Adipose tissue (tissue), 3 donors: ENCODE measurements around the gene PTP4A2. TPM values are rescaled to one million over a fixed set of nuclear protein-coding genes. Genes with fewer than 3 reads are reported as not detected.

ENCODE experiments used
- H3K27ac ChIP-seq: one replicate; pipeline ENCODE4 v1.5.1; 2013; ENCODE audit warnings: low read depth, low read length
- WGBS, 3 donors: extraction: QIAGEN DNeasy Blood & Tissue Kit; methylation state at CpG; one replicate each; pipeline ENCODE4 v1.1.7; 2013; 5-methylcytosine and 5-hydroxymethylcytosine counted together
- polyA plus RNA-seq, 3 donors: library from polyadenylated mRNA; stranded (reverse); fragments of 200-250 nt; gene quantifications; one replicate each; pipeline ENCODE4 v1.2.3, GENCODE V29; 2013
- donor health status: healthy with polysubstance abuse.
- donor health status: Bipolar disorder and iron deficiency.
- donor health status: healthy.

PTP4A2 gene
- polyA plus RNA-seq, result 100 to 1,000 TPM in 2 of 3 donors, 10 to 100 TPM in 1; 42.8 to 282 (median 149) TPM

DNA sequence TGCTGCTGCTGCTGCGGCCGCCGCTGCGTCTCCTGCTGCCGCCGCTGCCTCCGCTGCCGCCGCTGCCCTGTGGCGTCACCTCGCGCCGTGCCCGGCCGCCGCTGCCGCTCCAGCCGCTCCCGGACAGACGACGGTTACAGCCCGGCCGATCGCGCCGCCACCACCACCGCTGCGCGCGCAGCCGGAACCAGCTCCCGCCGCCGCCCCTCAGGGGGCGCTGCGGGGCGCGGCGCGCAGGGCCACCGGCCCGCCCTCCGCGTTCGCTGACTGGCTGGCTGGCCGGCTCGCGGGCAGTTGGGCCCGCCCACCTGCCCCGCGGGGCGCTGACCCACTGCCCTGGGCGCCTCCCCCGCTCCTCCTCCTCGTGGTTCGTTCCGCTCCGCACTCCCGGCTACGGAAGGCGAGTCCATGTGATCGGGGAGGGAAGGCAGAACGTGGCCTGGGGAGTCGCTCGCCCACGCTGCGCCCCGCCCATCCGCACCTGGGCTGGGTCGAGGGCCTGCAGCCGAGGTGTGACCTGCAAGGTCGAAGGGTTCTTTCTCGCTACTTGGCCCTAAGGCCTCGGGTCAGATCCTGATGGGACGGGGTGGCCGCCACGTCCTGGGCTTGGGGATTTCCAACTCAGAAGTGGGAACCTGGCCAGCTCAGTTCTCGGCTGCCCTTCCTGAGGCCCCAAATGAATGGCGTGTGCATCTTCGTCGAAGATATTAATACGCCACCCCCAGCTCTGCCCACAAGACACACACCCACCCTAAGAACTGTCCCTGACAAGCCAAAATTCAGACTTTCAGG, at the start of gene PTP4A2:
Gene PTP4A2 (minus strand): TSS at position 185 of the 792 bp plus-strand sequence. CDS start 19,303 bp downstream, outside the sequence.
- peak within 1 kb of the TSS; percentile 91 for H3K27ac ChIP-seq
- 1% methylated on average over 56 to 80 of the region's 82 CpGs for WGBS, 3 donors

DNA sequence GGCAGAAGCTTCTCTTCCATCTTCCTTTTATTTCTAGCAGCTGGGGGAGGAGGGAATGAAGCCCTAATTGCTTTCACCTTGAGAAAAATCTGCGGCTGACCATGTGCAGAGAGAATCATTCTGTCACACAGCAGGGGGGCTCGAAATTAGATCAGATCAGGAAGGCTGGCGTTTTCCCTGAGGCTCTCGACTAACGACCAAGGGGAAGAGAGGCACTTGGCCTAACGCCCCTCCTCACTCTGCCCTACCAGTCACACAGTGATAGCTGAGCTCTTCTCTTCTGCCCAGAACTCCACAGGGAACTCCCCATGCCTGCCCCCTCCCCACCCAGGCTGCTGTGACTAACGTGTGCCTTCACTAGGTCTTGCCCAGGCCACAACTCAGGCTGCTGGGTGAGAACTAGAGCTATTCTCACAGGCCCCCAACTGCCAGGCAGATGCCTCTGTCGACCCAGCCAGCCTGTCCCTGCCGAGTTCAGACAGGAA, 49.0 kb upstream of the PTP4A2 start:
- 49 to 85% (median 80%) methylated on average over 9 of the region's 9 CpGs for whole genome bisulfite sequencing, 3 donors
- no peak overlapping the region for H3K27ac ChIP-seq

DNA sequence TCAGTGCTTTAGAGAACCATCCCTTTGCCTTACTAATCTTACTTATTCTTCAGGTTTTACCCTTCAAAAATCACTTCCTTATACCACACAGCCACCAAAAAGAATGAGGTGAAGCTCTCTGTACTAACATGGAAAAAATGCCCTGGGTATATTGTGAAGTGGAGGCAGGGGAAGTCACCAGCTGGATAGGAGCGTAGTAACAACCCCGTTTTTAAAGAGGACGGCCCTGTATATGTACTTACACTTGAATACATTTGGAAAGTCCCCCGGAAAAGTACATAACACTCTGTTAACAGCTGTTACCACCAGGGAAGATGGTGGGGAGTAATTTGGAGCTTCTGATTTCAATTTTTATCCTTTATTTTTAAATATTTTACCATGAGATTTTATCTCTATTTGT, 47.3 kb upstream of the PTP4A2 start:
- WGBS, 3 donors, result 25 to 41% (median 33%) methylated on average over 4 of the region's 4 CpGs
- no peak overlapping the region for H3K27ac ChIP-seq

DNA sequence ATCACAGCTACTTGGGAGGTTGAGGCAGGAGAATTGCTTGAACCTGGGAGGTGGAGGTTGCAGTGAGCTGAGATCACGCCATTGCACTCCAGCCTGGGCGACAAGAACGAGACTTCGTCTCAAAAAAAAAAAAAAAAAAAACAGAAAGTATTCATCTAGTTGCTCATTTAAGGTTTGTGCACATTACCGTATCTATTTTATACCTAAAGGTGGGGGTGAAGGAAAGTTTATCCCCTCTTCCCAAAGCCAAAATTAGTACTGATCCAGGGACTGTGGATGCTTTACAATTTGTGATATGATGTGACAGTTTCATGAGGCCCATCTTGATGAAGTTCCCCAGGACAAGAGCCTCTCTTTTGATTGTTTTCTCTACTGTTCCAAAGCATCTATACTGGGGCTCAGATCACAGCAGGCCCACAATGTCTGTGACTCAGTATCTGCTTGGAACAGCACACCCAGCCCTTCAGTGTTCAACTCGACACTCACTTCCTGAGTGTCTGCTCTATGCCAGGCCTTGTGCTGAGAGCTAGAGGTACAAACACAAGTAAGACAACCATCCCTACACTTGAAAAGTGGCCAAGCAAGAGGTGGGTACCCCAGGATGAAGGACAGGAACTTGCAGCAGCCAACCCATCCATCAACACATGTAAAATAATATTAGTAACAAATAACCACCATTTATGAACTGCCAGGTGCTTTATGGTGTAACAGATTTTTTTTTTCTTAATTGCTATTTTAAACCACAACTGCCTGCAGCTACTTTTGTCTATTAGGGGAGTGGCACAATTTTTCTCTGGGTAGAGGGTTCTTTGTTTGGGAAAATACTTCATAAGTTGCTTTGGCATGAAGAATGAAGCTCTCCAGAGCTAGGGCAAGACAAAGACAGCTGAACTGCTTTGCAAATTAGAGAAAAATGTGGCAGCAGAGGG, 46.5 kb upstream of the PTP4A2 start:
- H3K27ac ChIP-seq, result no peak overlapping the region
- 78 to 88% (median 84%) methylated on average over 3 to 6 of the region's 6 CpGs for WGBS, 3 donors

DNA sequence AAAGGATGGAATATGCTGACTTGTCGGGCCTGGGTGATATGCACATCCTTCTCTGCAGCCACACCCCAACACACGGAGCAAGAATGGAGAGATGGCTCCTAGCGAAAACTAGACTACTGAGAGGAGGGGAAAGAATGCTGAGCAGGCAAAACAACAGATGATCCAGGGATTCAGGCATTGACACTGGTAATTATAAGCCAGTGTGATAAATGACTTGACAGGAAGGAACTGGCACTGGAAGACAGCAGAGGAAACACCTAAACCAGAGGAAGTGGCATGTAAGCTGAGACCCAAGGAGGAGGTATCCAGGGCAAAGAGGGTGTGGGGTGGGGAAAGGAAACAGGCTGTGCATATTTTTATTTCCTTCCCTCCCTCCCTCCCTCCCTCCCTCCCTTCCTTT, 43.8 kb upstream of the PTP4A2 start:
- H3K27ac ChIP-seq, result no peak overlapping the region
- 25 to 60% (median 32%) methylated on average over 3 of the region's 3 CpGs for WGBS, 3 donors

DNA sequence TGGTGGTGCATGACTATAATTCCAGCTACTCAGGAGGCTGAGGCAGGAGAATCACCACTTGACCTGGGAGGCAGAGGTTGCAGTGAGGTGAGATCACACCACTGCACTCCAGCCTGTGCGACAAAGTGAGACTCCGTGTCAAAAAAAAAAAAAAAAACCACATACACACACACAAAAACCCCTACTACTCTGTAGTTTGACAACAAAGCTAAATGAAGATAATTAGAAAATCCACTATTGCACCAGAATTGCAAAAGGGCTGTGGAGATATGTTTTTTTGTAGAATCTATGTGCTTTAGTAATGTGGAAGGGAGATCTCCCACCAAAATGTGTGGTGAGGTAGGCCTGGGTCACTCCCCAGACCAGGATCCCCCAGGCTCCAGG, 43.3 kb upstream of the PTP4A2 start:
- H3K27ac ChIP-seq, result no peak overlapping the region
- WGBS, 3 donors, result 38 to 88% (median 73%) methylated on average over 2 of the region's 2 CpGs

DNA sequence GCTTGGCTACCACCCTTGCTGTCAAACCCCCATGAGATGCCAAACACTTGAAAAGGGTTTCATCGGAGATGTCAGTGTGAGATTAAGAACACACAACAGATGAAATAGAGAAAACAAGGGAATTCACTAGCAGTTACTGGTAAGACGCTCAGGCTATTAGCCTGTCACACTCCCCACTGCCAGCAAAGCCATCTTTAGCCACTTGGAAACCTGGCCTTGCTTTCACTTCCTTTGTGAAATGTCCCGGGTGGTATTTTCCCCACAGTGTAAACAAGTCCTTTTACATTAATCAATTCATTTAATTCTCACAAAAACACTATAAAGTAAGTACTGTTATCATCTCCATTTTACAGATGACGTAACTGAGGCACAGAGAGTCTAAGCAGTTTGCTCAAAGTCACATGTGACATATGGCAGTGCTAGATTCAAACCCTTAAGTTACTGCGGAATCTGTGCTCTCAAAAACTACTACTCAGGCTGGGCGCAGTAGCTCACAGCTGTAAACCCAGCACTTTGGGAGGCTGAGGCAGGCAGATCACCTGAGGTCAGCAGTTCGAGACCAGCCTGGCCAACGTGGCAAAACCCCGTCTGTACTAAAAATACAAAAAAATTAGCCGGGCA, 42.8 kb upstream of the PTP4A2 start:
- 75 to 83% (median 82%) methylated on average over 10 of the region's 10 CpGs for WGBS, 3 donors
- no peak overlapping the region for H3K27ac ChIP-seq

DNA sequence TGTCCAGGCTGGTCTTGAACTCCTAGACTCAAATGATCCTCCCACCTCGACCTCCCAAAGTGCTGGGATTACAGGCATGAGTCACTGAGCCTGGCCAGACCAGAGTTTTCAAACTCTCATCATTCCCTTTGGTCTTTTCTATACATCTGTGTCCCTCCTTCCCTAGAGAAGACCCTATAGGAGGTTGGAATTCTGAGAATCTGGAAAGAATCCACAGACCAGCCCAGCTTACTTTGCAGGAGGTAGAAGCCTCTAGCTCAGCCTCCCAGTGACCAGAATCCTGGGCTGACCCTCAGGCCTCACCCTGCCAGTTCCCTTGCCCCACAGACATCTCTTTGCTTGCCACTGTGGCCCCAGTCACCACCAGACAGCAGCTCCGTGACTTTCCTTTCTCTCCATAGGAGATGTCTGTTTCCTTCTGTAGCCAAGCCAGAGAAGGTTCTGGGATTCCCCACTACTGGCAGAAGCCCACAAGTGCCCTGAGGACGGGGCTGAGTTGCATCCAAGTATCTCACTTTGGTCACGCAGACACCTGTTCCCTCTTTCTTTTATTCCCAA, 40.8 kb upstream of the PTP4A2 start:
- 75 to 86% (median 82%) methylated on average over 4 of the region's 4 CpGs for WGBS, 3 donors
- H3K27ac ChIP-seq, result no peak overlapping the region

DNA sequence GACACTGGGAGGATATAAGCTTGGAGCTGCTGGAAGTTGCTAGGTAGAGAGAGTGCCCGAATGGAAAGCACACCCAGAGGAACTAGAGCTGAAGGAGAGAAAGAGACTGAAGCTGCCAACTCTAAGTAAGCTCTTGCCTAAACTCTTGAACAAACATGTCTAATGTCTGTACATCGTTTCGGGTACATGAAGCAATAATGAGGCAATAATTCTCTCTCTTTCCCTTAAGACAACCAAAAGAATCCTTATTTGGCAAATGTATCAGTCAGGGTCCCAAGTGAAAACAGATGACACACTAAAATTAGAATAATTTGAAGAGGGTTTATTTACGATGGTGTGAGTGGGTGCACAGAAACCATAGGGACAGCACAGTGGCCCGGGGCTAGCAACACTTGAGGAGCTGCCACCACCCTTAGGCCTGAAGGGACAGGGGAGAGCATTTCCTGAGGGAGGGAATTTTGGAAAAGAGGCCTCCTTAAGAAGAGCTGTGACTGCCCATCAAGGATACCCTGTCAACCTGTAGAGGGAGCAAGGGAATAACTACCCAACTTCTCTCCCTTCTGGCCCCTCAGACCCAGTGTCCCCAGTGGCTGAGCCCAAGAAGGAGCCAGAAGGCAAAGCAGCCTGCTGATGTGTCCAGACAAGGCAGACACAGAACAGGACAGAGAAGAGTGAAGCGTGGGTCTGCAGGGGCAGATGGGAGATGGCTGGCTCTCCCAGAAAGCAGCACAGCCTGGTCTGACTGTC, 39.4 kb upstream of the PTP4A2 start:
- H3K27ac ChIP-seq, result no peak overlapping the region
- WGBS, 3 donors, result 45 to 64% (median 48%) methylated on average over 6 of the region's 6 CpGs

DNA sequence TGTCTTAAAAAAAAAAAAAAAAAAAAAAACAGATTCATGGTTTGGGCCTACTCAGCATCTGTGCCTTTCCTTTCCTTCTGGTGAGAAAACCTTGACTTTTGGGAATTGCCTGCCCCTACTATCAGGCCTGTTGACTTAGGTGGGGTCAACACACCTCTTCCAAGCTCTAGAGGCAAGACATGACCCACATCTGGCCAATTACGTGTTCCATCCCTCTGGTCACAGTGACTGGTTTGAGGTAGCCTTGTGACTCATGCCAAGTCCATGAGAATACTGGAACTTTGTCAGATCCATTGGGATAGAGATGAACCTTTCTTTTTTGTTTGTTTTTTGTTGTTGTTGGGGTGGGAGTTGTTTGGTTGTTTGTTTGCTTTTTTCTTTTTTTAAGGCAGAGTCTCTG, 38.2 kb upstream of the PTP4A2 start:
- no peak overlapping the region for H3K27ac ChIP-seq
- 92 to 100% (median 97%) methylated on average over 1 of the region's 1 CpG for WGBS, 3 donors

DNA sequence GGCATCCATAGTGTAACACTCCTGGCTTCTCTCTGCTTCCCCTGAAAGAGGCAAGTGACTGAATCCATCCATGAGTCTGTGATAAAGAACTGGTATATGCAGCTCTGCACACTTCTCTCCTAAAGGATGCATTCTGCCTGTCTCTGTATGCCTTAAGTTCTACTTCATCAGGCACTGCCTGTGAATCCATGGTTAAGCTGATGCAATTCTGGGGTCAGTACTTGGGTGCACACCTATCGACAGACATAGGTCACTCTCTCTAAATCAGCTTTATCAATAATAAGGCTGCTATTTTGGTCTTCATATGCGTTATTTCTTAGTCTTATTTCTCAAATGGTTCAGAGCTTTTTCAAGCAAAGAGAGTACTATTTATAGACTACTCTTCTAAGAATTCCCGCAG, 32.7 kb upstream of the PTP4A2 start:
- WGBS, 3 donors, result 78 to 84% (median 81%) methylated on average over 3 of the region's 3 CpGs
- no peak overlapping the region for H3K27ac ChIP-seq

DNA sequence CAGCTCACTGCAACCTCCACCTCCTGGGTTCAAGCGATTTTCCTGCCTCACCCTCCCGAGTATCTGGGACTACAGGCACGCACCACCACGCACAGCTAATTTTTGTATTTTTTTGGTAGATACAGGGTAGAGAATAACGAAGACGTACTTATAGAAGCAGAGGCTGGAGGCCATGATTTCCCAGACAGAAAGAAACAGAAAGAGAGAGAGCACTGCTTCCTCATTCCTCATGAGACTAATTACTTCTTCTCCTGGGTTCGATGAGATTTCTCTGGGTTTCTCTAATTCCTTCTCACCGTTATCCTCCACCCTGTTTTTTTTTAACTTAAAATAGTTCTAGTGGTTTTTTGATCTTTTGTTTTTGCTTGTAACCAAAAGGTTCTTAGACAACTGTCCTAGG, 23.4 kb upstream of the PTP4A2 start:
- H3K27ac ChIP-seq, result no peak overlapping the region
- WGBS, 3 donors, result 69 to 75% (median 71%) methylated on average over 8 of the region's 8 CpGs

DNA sequence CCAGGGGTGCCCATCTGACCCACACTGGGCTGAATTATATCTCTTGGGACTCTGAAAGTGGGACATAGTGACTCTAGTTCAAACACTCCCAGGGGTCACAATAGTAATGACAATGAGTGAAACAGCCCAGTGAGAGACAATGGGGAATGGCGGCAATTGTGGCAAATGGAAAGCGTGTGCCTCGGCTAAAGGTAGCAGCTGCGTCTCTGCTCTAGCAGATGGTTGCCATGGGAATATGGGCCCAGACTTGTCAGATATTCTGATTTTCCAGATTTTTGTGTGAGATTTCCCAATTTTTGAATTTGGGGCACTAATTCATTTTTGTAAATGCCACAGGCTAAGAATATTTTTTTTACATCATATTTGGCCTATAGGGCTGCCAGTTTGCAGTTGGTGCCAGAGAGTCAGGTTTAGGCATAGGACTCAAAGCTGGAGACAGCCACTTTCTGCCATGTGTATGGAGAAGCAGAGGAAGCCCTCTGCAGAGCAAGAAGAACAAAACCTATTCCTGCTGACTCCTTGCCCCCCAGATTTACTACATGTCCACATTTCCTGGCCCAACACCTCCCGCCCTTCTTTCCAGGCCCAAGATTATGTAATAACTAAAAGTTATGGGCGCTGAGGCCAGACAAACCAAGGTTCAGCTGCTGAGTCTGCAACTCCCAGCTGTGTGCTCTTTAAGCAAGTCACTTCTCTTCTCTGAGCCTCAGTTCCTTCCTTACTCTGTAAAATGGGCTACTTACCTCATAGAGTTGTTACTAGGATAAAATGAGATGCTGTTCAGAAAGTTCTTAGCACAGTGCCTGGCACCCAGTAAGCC, 21.6 kb upstream of the PTP4A2 start:
- WGBS, 3 donors, result 69 to 94% (median 81%) methylated on average over 6 of the region's 6 CpGs
- H3K27ac ChIP-seq, result no peak overlapping the region

DNA sequence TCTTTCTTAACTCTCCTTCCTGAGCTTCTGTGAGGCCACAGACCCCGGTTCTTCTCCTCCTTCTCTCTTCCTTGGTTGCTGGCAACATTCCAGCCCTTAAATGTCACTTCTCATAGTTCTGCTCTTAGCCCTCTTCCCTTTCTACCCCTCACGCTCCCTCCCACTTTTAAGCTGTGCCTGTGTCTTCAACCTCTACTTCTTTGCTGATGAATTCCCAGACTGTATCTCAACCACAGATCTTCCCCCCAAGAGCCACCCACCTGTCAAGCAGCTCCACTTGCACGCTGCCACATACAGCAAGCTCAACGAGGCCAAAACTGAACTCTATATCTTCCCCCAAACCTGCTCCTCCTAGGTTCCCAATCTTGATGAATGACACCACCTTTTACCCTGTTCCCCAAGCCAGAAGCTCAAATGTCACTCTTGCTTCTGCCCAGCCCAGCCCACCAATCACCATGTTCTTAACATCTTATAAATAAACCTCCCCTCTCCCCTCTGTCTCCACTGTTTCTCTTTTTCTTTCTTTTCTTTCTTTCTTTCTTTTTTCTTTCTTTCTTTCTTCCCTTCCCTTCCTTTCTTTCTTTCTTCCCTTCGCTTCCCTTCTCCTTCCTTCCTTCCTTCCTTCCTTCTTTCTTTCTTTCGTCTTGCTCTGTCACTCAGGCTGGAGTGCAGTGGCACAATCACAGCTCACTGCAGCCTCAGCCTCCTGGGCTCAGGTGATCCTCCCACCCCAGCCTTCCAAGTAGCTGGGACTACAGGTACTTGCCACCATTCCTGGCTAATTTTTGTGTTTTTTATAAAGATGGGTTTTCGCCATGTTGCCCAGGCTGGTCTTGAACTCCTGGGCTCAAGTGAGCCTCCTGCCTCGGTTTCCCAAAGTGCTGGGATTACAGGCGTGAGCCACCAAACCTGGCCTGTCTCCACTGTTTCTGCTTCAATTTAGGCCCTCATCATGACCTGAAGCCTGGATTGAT, 19.8 kb upstream of the PTP4A2 start:
- H3K27ac ChIP-seq, result no peak overlapping the region
- 59 to 80% (median 66%) methylated on average over 9 of the region's 9 CpGs for WGBS, 3 donors

DNA sequence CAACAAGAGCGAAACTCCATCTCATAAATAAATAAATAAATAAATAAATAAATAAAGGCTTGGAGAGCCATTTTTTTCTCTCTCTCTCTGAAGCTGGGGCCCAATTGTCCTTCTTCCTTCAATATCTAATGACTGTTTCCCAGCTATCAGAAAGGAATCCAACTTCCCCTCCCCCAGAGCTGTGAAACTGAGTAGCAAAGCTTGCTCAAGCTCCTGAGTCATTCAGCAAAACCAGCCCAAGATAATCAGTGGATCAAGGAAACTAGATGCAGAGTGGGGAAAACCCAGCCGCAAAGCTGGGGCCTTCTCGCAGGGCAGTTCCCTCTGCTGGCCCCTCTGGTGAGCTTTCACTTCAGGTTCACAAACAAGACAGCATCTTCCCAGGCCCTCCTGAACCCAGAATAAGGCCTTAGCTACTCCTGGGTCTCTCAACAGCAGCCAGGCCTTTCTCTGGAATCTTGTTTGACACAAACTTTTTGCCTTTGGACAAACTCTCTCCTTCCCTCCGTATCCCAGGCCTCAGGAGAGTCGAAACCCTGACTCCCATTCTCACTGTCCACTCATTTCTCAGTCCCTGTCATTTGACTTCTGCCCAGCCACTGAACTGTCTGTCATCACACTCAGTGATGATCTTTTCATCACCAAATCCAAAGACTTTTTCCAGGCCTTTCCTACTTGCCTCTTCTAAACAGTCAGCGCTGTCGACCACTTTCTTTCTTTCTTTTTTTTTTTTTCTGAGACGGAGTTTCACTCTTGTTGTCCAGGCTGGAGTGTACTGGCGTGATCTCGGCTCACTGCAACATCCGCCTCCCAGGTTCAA, 18.0 kb upstream of the PTP4A2 start:
- WGBS, 3 donors, result 41 to 75% (median 46%) methylated on average over 11 of the region's 11 CpGs
- peak overlapping the region; percentile 60 for H3K27ac ChIP-seq
